Esophagus muscularis mucosa (tissue), 3 donors: ENCODE data around the gene SPOCK1.

Source experiments
- CTCF ChIP-seq, 3 experiments: fragments of 200-600 bp in 2 of 3; fragments of 450-650 bp in 1 of 3; sonication (generic) in 2 of 3; IDR thresholded peaks; one replicate each; pipeline ENCODE4 v1.5.1; 2017 to 2019; ENCODE audit warnings: antibody characterized with exemption in 3 of 3, mild to moderate bottlenecking in 2 of 3, moderate library complexity in 1 of 3
- POLR2A ChIP-seq: fragments of 450-650 bp; IDR thresholded peaks from one replicate; pipeline ENCODE4 v1.6.1; 2017; ENCODE audit warnings: antibody characterized with exemption, moderate library complexity, mild to moderate bottlenecking, low read depth

GRCh38 chr5:137024044-137024443 is 475.1 kb downstream of the SPOCK1 start:
- TF ChIP-seq POLR2A (no peak), CTCF (IDR thresholded peaks at IDR 0.05) (no peak)
